ENCODE measurements around the gene ZDHHC5. TPM values are rescaled to one million over a fixed set of nuclear protein-coding genes. Genes with fewer than 3 reads are reported as not detected.

Gene ZDHHC5
- total and polyA plus RNA-seq, 2 of the 4 experiments (the other 2 are of a cell fraction) = 19.4 to 45.7 TPM

- H3K18ac ChIP-seq (ENCODE audit: low read depth, low read length) = no peak overlapping the region
- H3K27me3 ChIP-seq (ENCODE audit: control insufficient read depth, insufficient read depth, low read length) = no peaks in the 10 kb centered on the region
- no peak overlapping the region for H3K27ac ChIP-seq (ENCODE audit: insufficient read depth, low read length)
- peaks cover 32% of the 10 kb centered on the region for H4K20me1 ChIP-seq (ENCODE audit: insufficient read depth, low read length)
- no peak overlapping the region for H2AK5ac ChIP-seq (ENCODE audit: low read depth, low read length)
- H3K4me2 ChIP-seq (ENCODE audit: low read depth, low read length) = no peak overlapping the region
- H4K5ac ChIP-seq (ENCODE audit: low read depth, low read length) = no peak overlapping the region
- H2AK9ac ChIP-seq (replicated peaks; ENCODE audit: low read depth, low read length, poor library complexity) = no peak overlapping the region
- no peak overlapping the region for H3K4ac ChIP-seq (ENCODE audit: low read depth, low read length)
- CTCF ChIA-PET = no interaction called here
- H3K9me1 ChIP-seq (ENCODE audit: insufficient read depth, low read length) = 0 out of 2 replicates have a peak, but pooled peaks cover 8% of the 10 kb centered on the region
- H2BK5ac ChIP-seq (ENCODE audit: low read depth, low read length, poor library complexity, severe bottlenecking) = no peak overlapping the region
- no peak overlapping the region for H2AFZ ChIP-seq (replicated peaks; ENCODE audit: low read length, poor library complexity)
- H2BK15ac ChIP-seq (ENCODE audit: low read depth, low read length) = no peak overlapping the region
- no peak overlapping the region for H3K4me3 ChIP-seq (ENCODE audit: insufficient read depth, low read depth, low read length)
- no peak overlapping the region for H3K23ac ChIP-seq (ENCODE audit: low read depth, low read length)
- dilution Hi-C loops (cut with HindIII; ENCODE audit: low sequenced_read_pairs, unreplicated experiment) (no loop called here), intact Hi-C loops (cut with micrococcal nuclease) (no loop called here), in situ Hi-C loops (cut with MboI; ENCODE audit: low sequenced_read_pairs) (no loop called here)
- no peak overlapping the region for H3K14ac ChIP-seq (replicated peaks; ENCODE audit: low read depth, low read length)
- no peak overlapping the region for H2BK120ac ChIP-seq (ENCODE audit: low read depth, low read length)
- TF ChIP-seq ELK1 (IDR thresholded peaks at IDR 0.05; ENCODE audit: borderline replicate concordance, low read depth, low read length) (no peak), BHLHE40 (IDR thresholded peaks at IDR 0.05; ENCODE audit: low read depth, low read length) (no peak), RFX5 (IDR thresholded peaks at IDR 0.05; ENCODE audit: low read depth, low read length) (no peak), MAFK (IDR thresholded peaks at IDR 0.05; ENCODE audit: low read depth, low read length) (no peak), MAZ (IDR thresholded peaks at IDR 0.05; ENCODE audit: borderline replicate concordance, low read depth, low read length) (no peak), CHD1 (IDR thresholded peaks at IDR 0.05; ENCODE audit: low read depth, low read length) (no peak), SMC3 (IDR thresholded peaks at IDR 0.05; ENCODE audit: low read depth, low read length) (no peak), MXI1 (IDR thresholded peaks at IDR 0.05; ENCODE audit: borderline replicate concordance, low read depth, low read length) (no peak), USF2 (IDR thresholded peaks at IDR 0.05; ENCODE audit: low read depth, low read length) (no peak), POLR2A (IDR thresholded peaks at IDR 0.05; ENCODE audit: low read depth, low read length) (no peak)
- TF ChIP-seq, protein P1, sequence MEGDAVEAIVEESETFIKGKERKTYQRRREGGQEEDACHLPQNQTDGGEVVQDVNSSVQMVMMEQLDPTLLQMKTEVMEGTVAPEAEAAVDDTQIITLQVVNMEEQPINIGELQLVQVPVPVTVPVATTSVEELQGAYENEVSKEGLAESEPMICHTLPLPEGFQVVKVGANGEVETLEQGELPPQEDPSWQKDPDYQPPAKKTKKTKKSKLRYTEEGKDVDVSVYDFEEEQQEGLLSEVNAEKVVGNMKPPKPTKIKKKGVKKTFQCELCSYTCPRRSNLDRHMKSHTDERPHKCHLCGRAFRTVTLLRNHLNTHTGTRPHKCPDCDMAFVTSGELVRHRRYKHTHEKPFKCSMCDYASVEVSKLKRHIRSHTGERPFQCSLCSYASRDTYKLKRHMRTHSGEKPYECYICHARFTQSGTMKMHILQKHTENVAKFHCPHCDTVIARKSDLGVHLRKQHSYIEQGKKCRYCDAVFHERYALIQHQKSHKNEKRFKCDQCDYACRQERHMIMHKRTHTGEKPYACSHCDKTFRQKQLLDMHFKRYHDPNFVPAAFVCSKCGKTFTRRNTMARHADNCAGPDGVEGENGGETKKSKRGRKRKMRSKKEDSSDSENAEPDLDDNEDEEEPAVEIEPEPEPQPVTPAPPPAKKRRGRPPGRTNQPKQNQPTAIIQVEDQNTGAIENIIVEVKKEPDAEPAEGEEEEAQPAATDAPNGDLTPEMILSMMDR (conservative IDR thresholded peaks at IDR 0.05; ENCODE audit: low read depth, low read length) = no peak
- no peak for ATAC-seq (ENCODE audit: low read depth)
- H4K8ac ChIP-seq (ENCODE audit: low read depth in 2 of 2, low read length in 2 of 2) = no peak overlapping the region
- H3K79me1 ChIP-seq (ENCODE audit: low read depth in 1 of 2, low read length in 2 of 2) = peaks cover 0 to 15% of the 10 kb centered on the region in 2 experiments; a peak in 2 of 4 replicates
- POLR2A ChIA-PET (ENCODE audit: unreplicated experiment) = no interaction called here
- peaks cover 20% of the 10 kb centered on the region for H3K4me1 ChIP-seq (ENCODE audit: control insufficient read depth, insufficient read depth, low read length)
- BruUV-seq (replicated peaks) = no TSS peak
- no peak overlapping the region for H2BK20ac ChIP-seq (ENCODE audit: low read depth, low read length)
- WGBS, 2 experiments (ENCODE audit: extremely low coverage in 2 of 2, insufficient read length in 1 of 2) = no CpG with 5 or more reads among the region's 5 CpGs
- H3K9me3 ChIP-seq (ENCODE audit: control insufficient read depth, insufficient read depth, low read length) = no peaks in the 10 kb centered on the region
- H3K9ac ChIP-seq (ENCODE audit: low read depth, low read length) = no peak overlapping the region
- H3K56ac ChIP-seq (ENCODE audit: extremely low read depth, insufficient read depth, low read length) = no peak overlapping the region
- no peak overlapping the region for H4K91ac ChIP-seq (ENCODE audit: insufficient read depth, low read depth, low read length)
- H3K36me3 ChIP-seq (ENCODE audit: control insufficient read depth, insufficient read depth, low read length) = peaks cover 4% of the 10 kb centered on the region; the same call in 1 of the 2 replicates
- no peak for DNase-seq
These were observed 17.2 kb upstream of the ZDHHC5 start for GRCh38 chr11:57650739-57651090.
